ENCODE measurements around the gene SSTR1.
A peak's percentile ranks its signal among the peaks of the same experiment; 100 is the strongest.

Gene SSTR1

DNA sequence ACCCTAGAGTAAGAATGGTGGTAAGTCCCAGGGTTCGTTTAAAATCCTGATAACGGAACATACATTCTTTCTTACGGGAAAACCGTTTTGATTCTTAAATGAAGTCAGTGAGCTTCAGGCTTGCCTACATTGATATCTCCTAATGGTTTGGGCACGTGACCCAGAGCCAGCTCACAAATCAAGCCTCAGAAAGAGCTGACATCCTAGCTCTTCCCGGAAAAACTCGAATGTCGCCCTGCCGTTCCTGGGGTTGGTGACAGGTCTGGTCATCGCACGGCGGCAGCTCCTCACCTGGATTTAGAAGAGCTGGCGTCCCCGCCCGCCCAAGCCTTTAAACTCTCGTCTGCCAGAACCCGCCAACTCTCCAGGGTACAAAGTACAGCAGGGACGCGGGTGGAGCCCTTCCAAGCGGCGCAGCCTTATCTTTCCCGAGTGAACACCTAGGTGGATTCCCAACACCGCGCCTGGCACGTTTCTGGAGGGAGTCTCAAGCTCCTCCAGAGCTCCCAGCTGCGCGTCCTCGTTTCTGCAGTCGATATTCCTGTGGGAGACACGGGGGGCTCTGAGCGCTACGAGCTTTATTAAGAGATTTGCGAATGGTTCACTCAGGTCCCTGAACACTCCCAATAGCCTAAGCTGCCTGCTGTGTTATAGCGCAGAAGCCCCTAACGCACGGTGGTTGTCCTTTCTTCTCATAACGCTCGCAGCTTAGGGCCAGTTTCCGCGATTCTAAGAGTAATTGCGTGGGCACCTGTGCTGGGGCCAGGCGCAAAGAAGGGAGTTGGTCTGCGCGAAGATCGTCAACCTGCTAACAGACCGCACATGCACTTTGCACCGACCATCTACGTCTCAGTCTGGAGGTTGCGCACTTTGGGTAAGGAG lies at the start of gene SSTR1:
TSS of gene SSTR1 (plus strand) at position 169 of the 882 bp plus-strand sequence. CDS start 1,486 bp downstream, outside the sequence.
- H3K4me1 ChIP-seq (ENCODE audit: control insufficient read depth, insufficient read depth, low read length, unreplicated experiment) = peaks cover 22% of the 10 kb centered on the region
- no peak within 1 kb of the TSS for H3K27ac ChIP-seq (ENCODE audit: low read depth, low read length)
- no peaks in the 10 kb centered on the region for H3K36me3 ChIP-seq (ENCODE audit: insufficient read depth, low read length)
- H2AFZ ChIP-seq (ENCODE audit: low read length, unreplicated experiment) = peak within 1 kb of the TSS; percentile 87
- H3K79me2 ChIP-seq (ENCODE audit: control insufficient read depth, insufficient read depth, low read length, unreplicated experiment) = peaks cover 26% of the 10 kb centered on the region
- 0 out of 2 replicates have a peak, but pooled peaks cover 4% of the 10 kb centered on the region for H3K27me3 ChIP-seq (ENCODE audit: insufficient read depth, low read length)
- H3K4me3 ChIP-seq (ENCODE audit: low read depth, low read length) = peak within 1 kb of the TSS; percentile 91

DNA sequence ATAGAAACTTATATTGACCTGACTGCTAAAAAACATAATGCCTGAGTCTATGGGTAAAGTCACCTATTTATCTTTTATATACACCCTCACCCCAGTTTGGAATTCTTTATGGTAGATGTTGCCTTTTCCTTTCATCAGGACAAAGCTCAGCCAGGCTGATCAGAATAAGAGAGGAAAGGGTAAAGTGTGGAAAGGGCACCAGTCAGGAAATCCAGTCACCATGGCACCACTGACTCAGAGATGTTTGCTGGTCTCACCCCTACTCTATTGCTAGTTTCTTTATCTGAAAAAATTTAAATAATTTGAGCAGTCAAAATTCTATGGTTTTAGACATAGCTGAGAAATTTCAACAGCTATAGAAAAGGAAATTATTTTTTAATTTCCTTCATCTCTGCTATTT lies 49.2 kb upstream of the SSTR1 start:
- H2AFZ ChIP-seq (ENCODE audit: low read length, unreplicated experiment) = peak overlapping the region; percentile 39
- H3K27ac ChIP-seq (ENCODE audit: low read depth, low read length) = peak overlapping the region; percentile 35
- no peaks in the 10 kb centered on the region for H3K27me3 ChIP-seq (ENCODE audit: insufficient read depth, low read length)
- H3K4me1 ChIP-seq (ENCODE audit: control insufficient read depth, insufficient read depth, low read length, unreplicated experiment) = peaks cover 26% of the 10 kb centered on the region
- H3K36me3 ChIP-seq (ENCODE audit: insufficient read depth, low read length) = no peaks in the 10 kb centered on the region
- no peak overlapping the region for H3K4me3 ChIP-seq (ENCODE audit: low read depth, low read length)
- no peaks in the 10 kb centered on the region for H3K79me2 ChIP-seq (ENCODE audit: control insufficient read depth, insufficient read depth, low read length, unreplicated experiment)

DNA sequence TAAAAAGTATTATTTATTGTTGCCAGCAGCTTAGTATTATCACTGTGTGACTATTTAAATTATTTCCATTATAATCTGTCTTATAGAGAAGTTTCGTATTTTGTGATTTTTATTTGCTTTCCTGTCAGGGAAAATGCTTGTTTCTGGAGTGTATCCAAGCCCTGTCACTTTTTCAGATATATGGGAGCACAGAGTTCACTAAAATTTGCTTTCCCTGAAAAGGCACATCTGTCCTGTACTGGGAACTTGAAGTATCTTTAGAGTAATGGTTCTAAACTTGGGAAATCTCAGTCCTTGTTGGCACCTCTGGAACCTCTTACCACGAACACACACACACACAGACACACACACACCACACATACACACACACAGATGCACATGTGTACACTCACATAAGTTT lies 39.3 kb upstream of the SSTR1 start:
- Histone ChIP-seq H3K79me2 (ENCODE audit: control insufficient read depth, insufficient read depth, low read length, unreplicated experiment) (no peaks in the 10 kb centered on the region), H3K4me1 (ENCODE audit: control insufficient read depth, insufficient read depth, low read length, unreplicated experiment) (peaks cover 6% of the 10 kb centered on the region), H3K27ac (ENCODE audit: low read depth, low read length) (no peak overlapping the region), H3K4me3 (ENCODE audit: low read depth, low read length) (no peak overlapping the region), H3K27me3 (ENCODE audit: insufficient read depth, low read length) (no peaks in the 10 kb centered on the region), H2AFZ (ENCODE audit: low read length, unreplicated experiment) (no peak overlapping the region), H3K36me3 (ENCODE audit: insufficient read depth, low read length) (no peaks in the 10 kb centered on the region)

GRCh38 chr14:38171197-38171596 lies 36.5 kb upstream of the SSTR1 start:
- H3K27ac ChIP-seq (ENCODE audit: low read depth, low read length) = no peak overlapping the region
- no peaks in the 10 kb centered on the region for H3K4me1 ChIP-seq (ENCODE audit: control insufficient read depth, insufficient read depth, low read length, unreplicated experiment)
- H3K36me3 ChIP-seq (ENCODE audit: insufficient read depth, low read length) = no peaks in the 10 kb centered on the region
- no peak overlapping the region for H2AFZ ChIP-seq (ENCODE audit: low read length, unreplicated experiment)
- no peaks in the 10 kb centered on the region for H3K79me2 ChIP-seq (ENCODE audit: control insufficient read depth, insufficient read depth, low read length, unreplicated experiment)
- H3K4me3 ChIP-seq (ENCODE audit: low read depth, low read length) = no peak overlapping the region
- H3K27me3 ChIP-seq (ENCODE audit: insufficient read depth, low read length) = no peaks in the 10 kb centered on the region

DNA sequence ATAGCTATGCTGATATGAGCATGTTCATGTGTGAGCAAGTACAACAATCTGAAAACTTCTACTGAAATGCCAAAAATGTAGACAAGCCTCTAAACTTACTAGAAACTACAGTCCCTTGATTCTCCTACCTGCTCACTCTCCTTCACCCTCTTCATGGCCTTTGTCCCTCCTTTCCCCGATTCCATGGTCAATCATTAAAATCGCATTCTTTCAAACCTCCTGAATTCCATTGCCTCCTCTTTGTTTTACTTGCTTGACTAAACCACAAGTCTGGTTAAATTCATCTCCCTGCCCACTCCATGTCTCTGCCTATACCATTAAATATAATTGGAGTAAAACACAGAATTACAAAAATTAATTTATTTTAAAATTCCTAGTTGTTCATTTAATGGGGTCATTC lies 33.0 kb upstream of the SSTR1 start:
- no peaks in the 10 kb centered on the region for H3K36me3 ChIP-seq (ENCODE audit: insufficient read depth, low read length)
- H2AFZ ChIP-seq (ENCODE audit: low read length, unreplicated experiment) = no peak overlapping the region
- no peak overlapping the region for H3K4me3 ChIP-seq (ENCODE audit: low read depth, low read length)
- no peaks in the 10 kb centered on the region for H3K79me2 ChIP-seq (ENCODE audit: control insufficient read depth, insufficient read depth, low read length, unreplicated experiment)
- no peaks in the 10 kb centered on the region for H3K27me3 ChIP-seq (ENCODE audit: insufficient read depth, low read length)
- no peak overlapping the region for H3K27ac ChIP-seq (ENCODE audit: low read depth, low read length)
- no peaks in the 10 kb centered on the region for H3K4me1 ChIP-seq (ENCODE audit: control insufficient read depth, insufficient read depth, low read length, unreplicated experiment)

GRCh38 chr14:38175658-38176057 lies 32.0 kb upstream of the SSTR1 start:
- Histone ChIP-seq H3K79me2 (ENCODE audit: control insufficient read depth, insufficient read depth, low read length, unreplicated experiment) (no peaks in the 10 kb centered on the region), H3K4me3 (ENCODE audit: low read depth, low read length) (no peak overlapping the region), H3K4me1 (ENCODE audit: control insufficient read depth, insufficient read depth, low read length, unreplicated experiment) (no peaks in the 10 kb centered on the region), H3K36me3 (ENCODE audit: insufficient read depth, low read length) (no peaks in the 10 kb centered on the region), H2AFZ (ENCODE audit: low read length, unreplicated experiment) (no peak overlapping the region), H3K27ac (ENCODE audit: low read depth, low read length) (no peak overlapping the region), H3K27me3 (ENCODE audit: insufficient read depth, low read length) (no peaks in the 10 kb centered on the region)

GRCh38 chr14:38176379-38176778 lies 31.3 kb upstream of the SSTR1 start:
- Histone ChIP-seq H3K27ac (ENCODE audit: low read depth, low read length) (no peak overlapping the region), H3K27me3 (ENCODE audit: insufficient read depth, low read length) (no peaks in the 10 kb centered on the region), H3K36me3 (ENCODE audit: insufficient read depth, low read length) (no peaks in the 10 kb centered on the region), H2AFZ (ENCODE audit: low read length, unreplicated experiment) (no peak overlapping the region), H3K79me2 (ENCODE audit: control insufficient read depth, insufficient read depth, low read length, unreplicated experiment) (no peaks in the 10 kb centered on the region), H3K4me1 (ENCODE audit: control insufficient read depth, insufficient read depth, low read length, unreplicated experiment) (no peaks in the 10 kb centered on the region), H3K4me3 (ENCODE audit: low read depth, low read length) (no peak overlapping the region)

DNA sequence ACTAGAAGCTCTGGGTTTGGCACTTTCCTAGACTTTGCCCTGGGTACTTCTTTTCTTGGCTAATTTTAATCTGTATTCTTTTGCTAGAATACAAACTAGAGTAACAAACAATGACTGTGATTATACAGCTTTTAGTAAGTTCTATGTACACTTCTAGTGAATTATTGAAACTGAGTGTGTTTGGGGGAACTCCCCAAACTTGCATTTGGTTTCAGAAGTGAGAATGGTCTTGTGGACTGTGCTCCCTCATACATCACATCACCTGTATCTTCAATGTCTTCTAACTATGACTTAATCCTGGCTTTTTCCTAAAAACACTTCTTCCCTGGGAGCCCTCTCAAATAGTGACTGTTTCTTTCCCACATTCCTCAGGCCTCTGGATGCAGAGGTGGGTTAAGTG lies 23.6 kb upstream of the SSTR1 start:
- H3K27me3 ChIP-seq (ENCODE audit: insufficient read depth, low read length) = no peaks in the 10 kb centered on the region
- H2AFZ ChIP-seq (ENCODE audit: low read length, unreplicated experiment) = no peak overlapping the region
- H3K4me3 ChIP-seq (ENCODE audit: low read depth, low read length) = no peak overlapping the region

DNA sequence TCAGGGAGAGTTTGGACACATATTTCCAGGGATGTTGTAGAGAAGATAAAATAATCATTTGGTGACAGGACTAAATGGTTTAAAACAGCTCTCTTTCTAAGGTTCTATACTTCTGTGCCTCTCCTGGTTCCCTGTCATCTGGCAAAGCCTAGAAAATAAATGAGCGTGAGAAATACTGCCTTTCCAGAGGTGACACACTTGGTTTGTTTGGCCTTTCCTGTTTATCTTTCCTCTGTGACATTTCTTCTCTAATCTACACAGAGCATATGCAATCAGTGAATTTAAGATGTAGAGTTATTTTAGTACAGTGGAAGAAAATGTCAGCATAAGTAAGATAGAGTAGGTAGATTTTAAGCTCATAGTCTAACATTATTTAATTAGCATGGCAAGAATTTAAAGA lies 22.0 kb upstream of the SSTR1 start:
- no peak overlapping the region for H3K27ac ChIP-seq (ENCODE audit: low read depth, low read length)
- no peak overlapping the region for H3K4me3 ChIP-seq (ENCODE audit: low read depth, low read length)
- H3K27me3 ChIP-seq (ENCODE audit: insufficient read depth, low read length) = no peaks in the 10 kb centered on the region
- no peaks in the 10 kb centered on the region for H3K79me2 ChIP-seq (ENCODE audit: control insufficient read depth, insufficient read depth, low read length, unreplicated experiment)
- no peaks in the 10 kb centered on the region for H3K36me3 ChIP-seq (ENCODE audit: insufficient read depth, low read length)
- H3K4me1 ChIP-seq (ENCODE audit: control insufficient read depth, insufficient read depth, low read length, unreplicated experiment) = no peaks in the 10 kb centered on the region
- no peak overlapping the region for H2AFZ ChIP-seq (ENCODE audit: low read length, unreplicated experiment)

More for the DNA sequence above, 23.6 kb upstream of the SSTR1 start:
- H3K27ac ChIP-seq (ENCODE audit: low read depth, low read length) = no peak overlapping the region
- H3K4me1 ChIP-seq (ENCODE audit: control insufficient read depth, insufficient read depth, low read length, unreplicated experiment) = no peaks in the 10 kb centered on the region
- no peaks in the 10 kb centered on the region for H3K79me2 ChIP-seq (ENCODE audit: control insufficient read depth, insufficient read depth, low read length, unreplicated experiment)
- H3K36me3 ChIP-seq (ENCODE audit: insufficient read depth, low read length) = no peaks in the 10 kb centered on the region

GRCh38 chr14:38186216-38186615 lies 21.5 kb upstream of the SSTR1 start:
- Histone ChIP-seq H3K27ac (ENCODE audit: low read depth, low read length) (no peak overlapping the region), H2AFZ (ENCODE audit: low read length, unreplicated experiment) (peak overlapping the region; percentile 14), H3K36me3 (ENCODE audit: insufficient read depth, low read length) (no peaks in the 10 kb centered on the region), H3K4me3 (ENCODE audit: low read depth, low read length) (no peak overlapping the region), H3K79me2 (ENCODE audit: control insufficient read depth, insufficient read depth, low read length, unreplicated experiment) (no peaks in the 10 kb centered on the region), H3K4me1 (ENCODE audit: control insufficient read depth, insufficient read depth, low read length, unreplicated experiment) (no peaks in the 10 kb centered on the region), H3K27me3 (ENCODE audit: insufficient read depth, low read length) (no peaks in the 10 kb centered on the region)

DNA sequence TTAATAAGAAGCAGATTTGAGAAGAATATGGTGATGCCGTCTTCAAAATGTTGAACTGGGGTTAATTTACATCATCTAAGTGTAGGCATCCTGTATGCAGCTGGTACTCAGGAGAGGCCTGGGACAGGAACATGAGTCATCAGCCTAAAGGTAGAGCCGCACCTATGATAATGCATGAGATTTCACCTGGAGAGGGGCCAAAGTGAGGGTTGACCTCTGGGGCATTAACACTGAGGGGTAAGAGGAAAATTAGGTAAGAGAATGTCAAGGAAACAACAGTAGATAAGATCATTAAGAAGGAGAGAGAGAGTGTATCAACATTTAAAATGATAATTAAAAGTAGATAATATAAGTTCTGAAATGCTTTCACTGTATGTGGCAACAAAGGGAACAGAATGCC lies 20.2 kb upstream of the SSTR1 start:
- Histone ChIP-seq H3K79me2 (ENCODE audit: control insufficient read depth, insufficient read depth, low read length, unreplicated experiment) (no peaks in the 10 kb centered on the region), H2AFZ (ENCODE audit: low read length, unreplicated experiment) (no peak overlapping the region), H3K4me1 (ENCODE audit: control insufficient read depth, insufficient read depth, low read length, unreplicated experiment) (no peaks in the 10 kb centered on the region), H3K36me3 (ENCODE audit: insufficient read depth, low read length) (no peaks in the 10 kb centered on the region), H3K27me3 (ENCODE audit: insufficient read depth, low read length) (no peaks in the 10 kb centered on the region), H3K4me3 (ENCODE audit: low read depth, low read length) (no peak overlapping the region), H3K27ac (ENCODE audit: low read depth, low read length) (no peak overlapping the region)
